ENCODE results near the gene XXYLT1. TPM values are rescaled to one million over a fixed set of nuclear protein-coding genes. Genes with fewer than 3 reads are reported as not detected.

The XXYLT1 gene
- polyA plus RNA-seq, 4 donors: 28.9 to 35.7 (median 31.3) TPM

DNA sequence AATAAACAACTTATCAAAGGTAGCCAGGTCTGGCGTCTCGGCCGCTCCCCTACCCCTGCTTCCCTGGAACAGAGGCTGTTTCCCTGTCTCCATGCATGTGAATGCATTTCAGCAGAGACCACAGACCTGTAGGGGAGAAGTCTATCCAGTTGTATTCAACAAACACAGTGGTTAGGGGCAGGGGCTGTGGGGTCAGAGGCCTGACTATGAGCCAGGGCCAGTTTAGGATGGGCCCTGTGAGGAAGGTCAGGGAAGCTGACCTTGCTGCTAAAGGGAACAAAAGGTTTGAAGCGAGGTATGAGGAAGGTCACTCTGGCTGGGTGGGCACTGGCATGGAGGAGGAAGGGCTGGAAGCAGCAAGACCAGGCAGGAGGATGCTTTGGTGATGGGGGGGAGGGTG, 184.6 kb downstream of the XXYLT1 start:
- no peak for DNase-seq (ENCODE audit: low read depth in 4 of 4, low spot score in 3 of 4)

DNA sequence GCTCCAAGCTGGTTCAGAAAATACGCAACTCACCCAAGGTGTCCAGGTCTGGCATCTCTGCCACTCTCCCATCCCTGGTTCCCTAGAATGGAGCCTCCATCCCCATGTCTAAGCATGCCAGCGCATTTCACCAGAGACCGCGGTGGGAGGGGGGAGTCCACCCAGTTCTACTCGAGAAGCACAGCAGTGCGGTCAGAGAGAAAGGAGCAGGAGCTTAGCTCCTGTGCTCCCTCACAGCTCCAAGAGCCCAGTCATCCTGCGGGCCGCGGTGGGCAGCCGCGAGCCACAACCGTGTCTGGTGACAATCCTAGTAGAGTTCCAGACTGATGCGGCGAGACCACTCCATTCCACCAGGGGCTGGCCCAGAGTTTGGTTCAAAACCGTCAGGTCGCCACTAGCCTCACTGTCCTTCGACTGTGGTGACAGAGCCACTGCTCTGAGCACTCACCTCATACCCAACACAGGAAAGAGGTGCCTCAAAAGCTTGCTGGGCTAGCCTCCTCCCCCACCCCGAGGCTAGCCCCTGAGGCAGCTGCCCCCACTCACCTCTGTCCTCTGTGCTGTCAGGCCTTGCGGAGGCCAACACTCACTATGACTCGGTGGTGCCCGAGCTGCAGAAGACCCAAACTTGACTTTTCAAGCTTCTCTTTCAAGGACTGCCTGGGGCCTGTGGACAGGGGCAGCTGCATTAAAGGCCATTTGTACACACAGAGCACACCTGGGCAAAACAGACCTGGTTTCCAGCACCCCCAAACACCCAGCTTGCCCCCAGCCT, 185.4 kb downstream of the XXYLT1 start:
- DNase-seq (ENCODE audit: low read depth in 4 of 4, low spot score in 3 of 4): no peak

DNA sequence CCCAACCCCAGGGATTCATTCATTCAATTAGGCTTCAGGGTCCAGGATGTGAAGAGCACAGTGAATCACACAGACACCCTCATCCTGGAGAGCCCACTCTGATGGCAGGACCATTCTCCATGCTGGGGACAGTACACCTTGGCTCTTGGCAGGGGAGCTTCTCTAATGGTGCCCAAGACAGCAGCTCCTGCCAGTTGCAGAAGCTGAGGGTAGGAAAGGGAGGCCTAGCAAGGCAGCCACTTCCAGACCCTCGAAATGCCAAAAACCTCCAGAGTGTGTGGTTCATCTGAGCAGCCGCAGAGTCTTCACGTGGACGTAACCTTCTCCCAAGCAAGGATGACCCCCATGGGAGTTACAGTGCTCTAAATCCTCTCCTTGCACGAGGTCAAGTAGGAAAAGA, 186.2 kb downstream of the XXYLT1 start:
- no peak for DNase-seq (ENCODE audit: low read depth in 4 of 4, low spot score in 3 of 4)

DNA sequence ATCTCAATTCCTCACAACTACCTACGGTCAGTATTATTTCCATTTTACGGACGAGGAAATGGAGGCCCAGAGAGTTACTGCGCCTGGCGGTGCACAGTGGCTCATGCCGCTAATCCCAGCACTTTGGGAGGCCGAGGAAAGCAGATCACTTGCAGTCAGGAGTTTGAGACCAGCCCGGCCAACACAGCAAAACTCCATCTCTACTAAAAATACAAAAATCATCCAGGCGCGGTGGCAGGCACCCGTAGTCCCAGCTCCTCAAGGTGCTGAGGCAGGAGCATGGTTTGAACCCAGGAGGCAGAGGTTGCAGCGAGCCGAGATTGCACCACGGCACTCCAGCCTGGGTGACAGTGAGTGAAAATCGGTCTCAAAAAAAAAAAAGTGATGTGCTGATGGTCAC, 187.3 kb downstream of the XXYLT1 start:
- no peak for DNase-seq (ENCODE audit: low read depth in 4 of 4, low spot score in 3 of 4)

DNA sequence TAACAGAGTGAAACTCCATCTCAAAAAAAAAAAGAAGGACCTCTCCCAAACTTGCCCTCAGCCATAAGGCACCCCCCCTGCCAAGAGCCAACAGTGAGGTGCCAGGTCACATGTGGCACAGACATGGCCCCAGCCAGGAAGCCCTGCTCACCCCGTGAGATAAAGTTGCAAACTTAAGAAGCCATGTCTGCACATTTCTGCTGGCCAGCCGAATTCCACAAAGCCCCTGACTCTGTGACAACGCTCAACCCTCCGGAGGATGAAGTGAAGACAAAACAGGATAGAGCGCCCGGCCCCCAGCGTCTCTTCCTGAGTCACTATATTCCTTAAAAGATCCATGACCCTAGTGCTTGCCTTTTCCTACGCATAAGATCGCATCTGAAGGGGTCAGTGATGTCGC, 188.1 kb downstream of the XXYLT1 start:
- no peak for DNase-seq (ENCODE audit: low read depth in 4 of 4, low spot score in 3 of 4)

DNA sequence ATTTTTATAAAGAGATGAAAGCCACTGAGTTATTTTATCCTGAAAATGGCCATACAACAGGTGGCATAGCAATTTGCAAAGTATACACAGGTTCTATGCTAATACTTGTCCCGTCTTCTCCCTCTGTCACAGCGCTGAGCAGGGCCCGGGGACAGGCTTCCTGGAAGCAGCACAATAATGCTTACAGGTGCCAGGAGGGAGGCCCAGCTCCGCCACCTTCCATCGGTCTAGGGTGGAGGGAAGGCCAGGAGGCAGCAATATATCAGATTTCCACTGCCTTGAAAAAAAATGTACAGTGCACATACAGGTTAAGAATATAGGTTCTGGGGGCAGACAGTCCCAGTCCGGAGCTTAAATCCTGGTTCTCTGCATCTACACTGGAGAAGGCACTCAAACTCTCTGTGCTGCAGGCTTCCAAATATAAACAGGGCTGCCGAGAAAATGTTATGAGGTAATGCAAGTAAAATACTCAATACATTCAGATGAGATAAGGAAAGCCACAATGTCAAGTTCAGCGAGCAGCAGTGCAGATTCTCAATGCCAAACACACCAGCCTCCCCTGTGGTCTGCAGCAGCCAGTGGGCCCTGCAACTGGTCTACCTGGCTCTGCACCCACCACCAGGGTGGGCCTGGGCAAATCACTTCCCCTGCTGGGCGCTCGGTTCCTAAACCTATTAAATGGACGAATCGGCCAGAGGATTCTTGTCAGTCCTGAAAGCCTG, 189.6 kb downstream of the XXYLT1 start:
- DNase-seq (ENCODE audit: low read depth in 4 of 4, low spot score in 3 of 4): no peak

DNA sequence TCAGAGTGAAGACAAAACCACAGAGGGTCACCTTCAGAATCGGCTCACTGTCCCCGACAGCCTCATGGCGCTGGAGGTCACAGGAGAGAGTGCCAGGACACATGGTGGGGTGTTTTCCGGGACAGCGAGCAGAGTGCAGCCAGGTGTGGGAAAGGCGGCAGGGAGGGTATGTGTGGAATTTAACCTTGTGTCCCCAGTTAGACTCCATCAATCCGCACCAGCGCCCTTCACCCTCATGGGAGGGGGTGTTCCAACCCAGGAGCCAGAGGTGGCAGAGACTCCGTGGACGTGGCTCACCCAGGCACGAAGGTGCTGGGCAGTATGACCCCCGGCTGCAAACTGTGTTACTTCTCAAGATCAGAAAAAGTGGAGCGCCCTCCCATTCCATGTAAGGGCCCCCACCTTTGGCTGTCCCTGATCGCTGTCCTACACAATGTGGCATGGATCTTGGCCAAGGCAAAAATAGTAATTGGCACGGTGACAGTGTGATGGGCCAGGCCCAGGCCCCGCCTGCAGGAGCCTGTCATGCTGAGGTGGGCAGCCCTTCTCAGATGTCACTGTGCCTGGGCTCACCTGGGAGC, 190.3 kb downstream of the XXYLT1 start:
- DNase-seq (ENCODE audit: low read depth in 4 of 4, low spot score in 3 of 4): no peak

DNA sequence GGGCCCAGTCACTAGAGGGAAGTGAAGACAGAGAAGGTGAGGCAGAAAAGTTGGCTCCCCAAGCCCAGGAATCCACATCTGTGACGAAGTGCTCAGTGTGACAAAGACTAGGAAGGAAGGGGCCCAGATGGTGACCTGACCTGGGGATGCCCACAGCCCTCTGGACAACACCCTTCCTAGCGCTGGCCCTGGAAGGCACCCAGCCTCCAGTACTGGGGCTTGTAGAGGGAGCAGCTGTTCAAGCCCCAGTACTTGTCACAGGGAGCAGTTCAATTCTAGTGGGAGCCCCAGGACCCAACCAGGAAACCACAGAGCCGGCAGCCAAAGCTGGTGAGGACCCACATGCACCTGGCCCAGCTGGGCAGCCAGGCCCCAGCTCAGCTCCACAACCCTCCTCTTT, 190.8 kb downstream of the XXYLT1 start:
- no peak for DNase-seq (ENCODE audit: low read depth in 4 of 4, low spot score in 3 of 4)

DNA sequence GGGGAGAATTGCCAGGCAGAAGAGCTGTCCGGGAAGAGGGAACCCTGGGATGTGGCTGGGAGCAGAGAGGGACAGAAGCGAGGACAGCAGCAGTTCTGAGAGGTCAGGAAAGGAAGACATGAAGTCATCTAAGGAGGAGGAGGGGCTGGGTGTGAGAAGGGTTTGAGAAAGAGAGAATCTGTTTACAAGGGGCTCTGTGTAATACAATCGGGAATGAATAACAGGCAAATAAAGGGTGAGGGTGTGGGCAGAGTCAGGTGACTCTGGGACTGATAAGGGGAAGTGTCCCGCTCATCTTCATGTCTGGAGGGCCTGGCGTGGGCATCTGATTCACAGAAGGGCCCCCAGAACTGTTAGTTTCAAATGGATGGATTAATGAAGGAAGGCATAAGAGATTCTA, 191.3 kb downstream of the XXYLT1 start:
- no peak for DNase-seq (ENCODE audit: low read depth in 4 of 4, low spot score in 3 of 4)

DNA sequence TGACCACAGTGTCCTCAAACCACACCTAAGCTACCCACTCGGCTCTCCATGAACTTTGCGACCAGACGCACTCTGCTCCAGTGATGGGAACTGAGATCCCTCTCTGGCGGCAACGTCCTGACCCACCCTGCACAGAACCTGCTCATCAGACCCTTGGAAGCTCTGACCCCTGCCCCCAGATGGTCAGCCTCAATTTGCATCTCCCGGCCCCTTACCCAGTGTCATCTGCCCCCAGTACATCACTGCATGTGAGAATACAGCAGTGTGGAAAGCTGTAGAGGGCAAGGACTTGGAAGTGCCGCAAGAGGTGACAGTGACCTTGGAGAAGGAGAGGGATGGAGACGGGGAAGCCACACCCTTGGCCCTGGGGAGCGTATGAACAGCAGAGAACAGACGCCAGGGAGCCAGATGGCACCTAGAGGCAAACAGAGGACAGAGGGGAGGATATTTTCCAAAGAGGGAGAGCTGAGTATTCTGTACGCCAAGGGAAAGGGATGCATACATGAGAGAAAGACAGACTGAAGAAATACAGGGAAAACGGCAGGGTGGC, 192.0 kb downstream of the XXYLT1 start:
- DNase-seq (ENCODE audit: low read depth in 4 of 4, low spot score in 3 of 4): no peak

DNA sequence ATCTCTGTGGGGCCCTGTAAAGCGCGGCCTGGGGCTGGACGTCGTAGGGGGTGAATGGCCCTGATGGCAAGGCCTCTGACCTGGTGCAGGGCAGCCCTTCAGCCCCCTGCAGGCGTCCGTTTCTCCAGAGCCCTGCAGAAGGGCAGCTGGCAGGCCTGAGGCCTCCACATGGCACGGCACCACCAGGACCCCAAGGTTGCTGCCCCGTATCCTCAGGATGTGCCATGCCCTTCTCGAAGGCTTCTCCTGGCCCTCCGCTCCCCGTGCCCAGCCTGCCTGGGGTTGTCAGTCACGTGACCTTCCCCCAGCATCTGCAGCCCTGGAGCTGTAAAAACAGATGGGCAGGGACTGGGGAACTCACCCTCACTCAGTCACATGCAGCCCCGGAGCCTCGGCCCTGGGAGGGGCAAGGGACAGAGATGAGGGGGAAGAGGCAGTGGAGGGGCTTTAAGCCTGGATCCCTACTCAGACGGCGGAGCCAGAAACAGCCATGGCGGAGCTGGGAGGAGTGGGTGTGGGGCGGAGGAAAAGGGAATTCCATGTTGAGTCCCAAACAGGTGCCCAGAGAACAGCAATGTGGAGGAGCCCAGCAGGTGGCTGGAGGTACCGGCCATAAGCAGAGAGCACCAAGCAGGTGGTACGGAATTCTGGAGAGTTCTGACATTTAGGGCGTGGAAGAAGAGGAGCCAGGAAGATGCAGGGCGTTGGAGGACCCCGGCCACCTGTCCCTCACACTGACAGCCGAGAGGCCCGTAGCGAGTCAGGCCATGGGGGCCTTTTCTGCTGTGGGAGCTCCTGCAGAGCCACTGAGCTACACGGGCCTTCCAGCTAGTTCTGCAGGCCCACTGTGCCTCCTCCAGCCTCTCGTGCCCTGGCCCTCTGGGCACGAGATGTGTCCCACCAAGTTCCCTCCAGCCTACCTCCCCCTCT, 193.1 kb downstream of the XXYLT1 start:
- no peak for DNase-seq (ENCODE audit: low read depth in 4 of 4, low spot score in 3 of 4)

DNA sequence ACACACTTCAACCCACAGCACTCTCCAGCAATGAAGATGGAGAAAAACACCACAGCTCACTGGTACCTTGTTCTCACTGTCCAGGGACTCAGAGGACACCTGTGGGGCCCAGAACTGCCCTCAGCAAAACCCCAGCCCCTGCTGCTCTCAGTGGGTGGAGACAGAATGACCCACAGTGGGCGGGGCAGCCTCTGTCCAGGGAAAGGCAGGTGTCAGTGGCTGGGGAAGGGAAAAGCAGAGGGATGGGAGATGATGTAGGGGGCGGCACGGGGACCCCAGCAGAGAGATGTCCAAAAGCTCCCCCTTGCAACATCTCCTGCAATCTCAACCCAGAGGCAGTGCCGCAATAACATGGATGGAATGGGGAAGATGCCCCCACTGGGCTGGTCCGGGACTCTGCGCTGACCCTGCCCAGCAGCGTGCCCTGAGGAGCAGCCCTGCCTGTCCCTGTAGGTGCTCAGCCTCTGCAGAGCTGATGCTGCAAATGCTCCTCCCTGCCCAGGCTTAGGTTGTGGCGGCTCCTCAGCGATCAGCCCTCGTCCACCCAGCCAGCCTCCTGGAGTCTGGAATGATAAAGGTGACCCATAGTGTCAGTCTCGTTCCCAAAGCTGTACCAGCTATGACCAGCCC, 193.9 kb downstream of the XXYLT1 start:
- DNase-seq (ENCODE audit: low read depth in 4 of 4, low spot score in 3 of 4): no peak

DNA sequence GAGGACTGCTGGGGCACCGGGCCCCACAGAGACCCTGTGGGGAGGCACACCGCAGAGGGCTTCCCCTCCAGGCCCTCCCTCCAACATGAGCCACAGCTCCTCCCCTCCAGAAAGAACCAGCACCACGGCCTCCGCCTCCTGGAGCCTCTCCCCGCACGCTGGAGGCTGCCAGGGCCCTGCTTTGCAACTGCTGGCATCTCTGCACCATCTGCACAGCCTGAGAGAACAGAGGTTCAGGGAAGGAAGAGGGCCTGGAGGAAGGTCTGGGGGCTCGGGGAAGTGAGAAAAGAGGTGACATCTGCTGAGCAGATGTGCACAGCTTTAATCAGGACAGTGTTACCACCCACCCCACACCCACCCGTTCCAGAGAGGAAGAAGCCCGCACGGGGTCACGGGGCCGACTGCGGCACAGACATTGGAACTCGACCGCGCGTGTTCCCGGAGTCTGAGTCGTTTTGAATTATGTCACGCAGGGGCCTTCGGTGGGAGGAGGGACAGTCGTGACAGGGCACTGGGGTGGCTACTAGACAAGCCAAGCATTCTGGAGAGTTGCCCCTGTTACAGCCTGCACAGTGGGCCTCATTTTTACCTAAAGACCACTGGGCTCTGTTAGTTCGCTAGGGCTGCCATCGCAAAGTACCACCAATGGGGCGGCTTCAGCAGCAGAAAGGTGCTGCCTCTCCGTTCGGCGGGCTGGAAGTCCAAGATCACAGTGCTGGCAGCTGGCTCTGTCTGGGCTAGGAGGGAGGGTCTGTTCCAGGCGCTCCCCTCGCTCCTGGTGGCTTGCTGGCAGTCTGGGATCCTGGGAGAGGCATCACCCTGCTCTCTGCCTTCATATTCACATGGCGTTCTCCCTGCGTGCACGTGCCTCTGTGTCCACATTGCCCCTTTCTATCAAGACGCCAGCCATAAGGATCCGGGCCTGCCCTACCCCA, 194.8 kb downstream of the XXYLT1 start:
- DNase-seq (ENCODE audit: low read depth in 4 of 4, low spot score in 3 of 4): no peak

DNA sequence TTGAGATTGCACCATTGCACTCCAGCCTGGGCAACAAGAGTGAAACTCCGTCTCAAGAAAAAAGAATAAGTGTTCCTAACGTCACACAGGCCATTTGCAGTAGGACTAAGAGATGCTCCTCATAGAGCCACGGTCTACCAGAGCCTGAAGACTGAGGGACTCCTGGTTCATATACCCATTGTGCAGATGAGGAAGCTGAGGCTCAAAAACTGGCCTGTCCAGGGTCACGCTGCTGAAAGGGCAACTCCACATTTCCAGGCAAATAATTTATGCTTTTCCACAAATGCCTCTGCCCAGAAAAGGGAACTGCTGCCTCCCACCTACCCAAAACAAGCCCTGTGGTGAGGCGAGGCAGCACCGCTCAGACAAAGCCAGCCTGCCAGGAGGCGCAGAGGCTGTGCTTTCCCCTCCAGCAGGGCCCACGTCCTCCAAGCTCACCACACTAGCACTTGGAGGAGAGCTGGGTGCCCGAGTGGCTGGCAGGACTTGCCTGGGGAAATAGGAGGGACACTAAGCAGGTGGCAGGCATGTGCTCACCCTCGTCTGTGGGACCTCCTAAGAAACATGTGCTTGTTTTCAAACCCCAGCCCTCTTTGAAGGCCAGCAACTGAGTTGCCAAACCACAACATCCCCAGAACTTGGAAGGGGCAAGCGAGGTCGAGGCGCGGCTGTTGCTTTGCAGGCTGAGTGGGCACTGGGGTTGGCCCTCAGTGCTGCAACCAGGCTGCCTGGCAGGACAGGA, 195.6 kb downstream of the XXYLT1 start:
- DNase-seq (ENCODE audit: low read depth in 4 of 4, low spot score in 3 of 4): no peak

DNA sequence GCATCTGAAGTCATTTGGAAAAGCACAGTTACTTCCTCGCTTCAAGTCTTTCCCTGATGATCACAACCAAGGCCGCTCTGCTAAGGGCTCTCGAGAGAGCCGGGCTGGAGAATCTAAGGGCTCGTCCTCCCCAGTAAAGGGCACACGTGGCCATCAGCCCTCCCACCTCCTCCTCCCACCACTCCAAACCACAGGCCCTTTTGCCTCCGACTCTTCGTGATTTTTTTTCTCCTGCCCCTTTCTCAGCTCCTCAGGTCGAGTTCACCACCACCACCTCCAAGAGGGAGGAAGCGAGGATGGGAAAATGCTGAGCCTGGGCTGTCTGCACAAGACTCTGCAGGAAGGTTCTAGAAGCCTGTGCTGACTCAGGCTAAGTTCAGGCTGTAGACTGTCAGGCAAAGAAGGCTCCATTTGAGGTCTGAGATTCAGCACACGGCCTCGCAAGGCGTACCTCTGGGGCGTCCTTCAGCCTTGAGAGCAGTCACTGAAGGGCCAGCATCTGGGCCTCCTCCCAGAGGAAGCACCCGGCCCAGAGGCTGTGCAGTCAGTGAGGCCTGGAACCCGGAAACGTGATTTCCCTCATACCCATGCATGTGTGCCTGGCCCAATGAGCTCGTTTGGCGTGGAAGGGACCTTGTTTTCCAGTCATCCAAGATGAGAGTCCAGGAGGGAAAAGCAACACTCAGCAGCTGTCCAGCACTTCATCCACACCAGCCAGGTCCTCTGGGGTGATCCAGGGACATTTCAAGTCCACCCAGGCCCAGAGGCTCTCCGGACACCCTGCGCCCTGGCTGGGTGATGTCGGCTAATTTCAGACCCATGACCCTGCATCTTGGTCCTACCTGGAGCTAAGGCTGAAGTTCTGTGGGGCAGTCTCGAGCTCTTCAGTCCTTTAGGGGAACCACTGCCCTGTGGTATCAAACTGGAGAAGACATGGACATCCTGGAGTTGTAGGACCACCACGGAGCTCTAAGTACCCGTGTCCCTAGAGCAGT, 196.8 kb downstream of the XXYLT1 start:
- DNase-seq (ENCODE audit: low read depth in 4 of 4, low spot score in 3 of 4): no peak

DNA sequence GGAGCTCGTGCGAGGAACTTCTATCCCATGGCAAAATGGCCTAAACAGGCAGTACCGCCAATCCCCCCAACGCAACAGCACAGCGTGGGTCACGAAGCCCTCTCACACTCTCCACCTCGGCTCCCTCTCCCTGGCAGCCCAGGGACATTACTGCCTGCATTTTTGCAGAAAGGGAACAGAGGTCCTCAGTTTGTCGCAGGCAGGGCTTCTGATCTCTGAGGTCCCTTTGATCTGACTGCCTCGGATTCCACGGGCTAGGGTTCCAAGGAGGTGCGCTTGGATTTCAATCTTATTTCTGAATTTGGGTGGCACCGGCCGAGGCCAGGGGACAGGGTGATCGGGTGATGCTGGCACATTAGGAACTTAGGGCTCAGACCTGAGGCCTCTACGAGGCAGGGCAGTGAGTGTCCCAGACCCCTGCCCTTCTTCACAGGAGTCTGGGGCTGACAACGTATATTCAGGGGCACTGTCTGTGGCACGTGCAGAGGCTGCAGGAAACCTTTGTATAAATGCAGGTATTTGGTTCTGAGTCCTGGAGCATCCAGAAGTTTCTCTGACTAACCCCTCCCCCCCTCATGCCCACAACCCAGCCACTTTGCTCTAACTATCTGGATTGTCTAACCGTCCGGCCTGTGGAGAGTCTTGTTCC, 197.9 kb downstream of the XXYLT1 start:
- no peak for DNase-seq (ENCODE audit: low read depth in 4 of 4, low spot score in 3 of 4)
